Activated CD4-positive, alpha-beta memory T cell treated with anti-CD3 and anti-CD28 coated beads for 36 hours (primary cell): ENCODE measurements around the gene ACBD7. TPM values are rescaled to one million over a fixed set of nuclear protein-coding genes. Genes with fewer than 3 reads are reported as not detected.

Source experiments
- CTCF ChIA-PET: fragments of 350-600 bp; sonication (Branson Sonifier 250); formaldehyde crosslinking; loops from one replicate; lab custom pipeline; 2021; ENCODE audit warnings: antibody characterized with exemption, inconsistent platforms; lab: Charles Lee
- POLR2A ChIA-PET: fragments of 350-600 bp; sonication (Branson Sonifier 250); formaldehyde crosslinking; loops from one replicate; lab custom pipeline; 2021; ENCODE audit warnings: antibody characterized with exemption; lab: Charles Lee
- DNase-seq: peaks from one replicate; pipeline ENCODE4 v3.0.0-alpha.2; 2020
- H3K27ac Mint-ChIP-seq: one replicate; pipeline ENCODE4 v1.8.0; 2021; ENCODE audit warnings: mixed read lengths
- H3K27me3 Mint-ChIP-seq: one replicate; pipeline ENCODE4 v1.8.0; 2021; ENCODE audit warnings: mixed read lengths
- H3K36me3 Mint-ChIP-seq: one replicate; pipeline ENCODE4 v1.8.0; 2021; ENCODE audit warnings: mixed read lengths
- H3K4me1 Mint-ChIP-seq: one replicate; pipeline ENCODE4 v1.8.0; 2021; ENCODE audit warnings: low read depth, mixed read lengths
- H3K4me3 Mint-ChIP-seq: one replicate; pipeline ENCODE4 v1.8.0; 2021; ENCODE audit warnings: mild to moderate bottlenecking, mixed read lengths
- H3K9me3 Mint-ChIP-seq: one replicate; pipeline ENCODE4 v1.8.0; 2021; ENCODE audit warnings: mixed read lengths
- intact Hi-C: fragments of 100-400 bp; cut with micrococcal nuclease; formaldehyde crosslinking; loops from one replicate; pipeline ENCODE4 v1.15.1; 2023
- total RNA-seq, 2 experiments: library from RNA; stranded (reverse); gene quantifications; one replicate each; pipeline ENCODE4 v1.2.3, GENCODE V29; 2021

Gene ACBD7
- total RNA-seq, 2 experiments from 2014 or later = 1.7 to 1.9 TPM

DNA sequence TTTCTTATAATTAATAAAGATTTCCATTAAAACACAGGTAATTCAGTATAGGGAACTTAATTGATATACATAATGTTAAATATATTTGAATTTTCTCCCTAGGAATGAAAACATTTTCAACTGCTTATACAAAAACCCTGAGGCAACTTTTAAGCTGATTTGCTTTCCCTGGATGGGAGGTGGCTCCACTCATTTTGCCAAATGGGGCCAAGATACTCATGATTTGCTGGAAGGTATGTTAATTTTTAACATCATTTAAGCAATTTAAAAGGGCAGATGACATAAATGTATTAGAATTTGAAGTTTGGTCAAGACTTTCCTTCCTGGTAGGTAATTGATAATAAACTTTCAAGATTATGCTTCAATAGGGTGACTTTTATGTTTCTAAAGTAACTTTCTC, 39.0 kb downstream of the ACBD7 start:
- H3K4me3 Mint-ChIP-seq = no peak overlapping the region
- peaks cover 10% of the 10 kb centered on the region for H3K4me1 Mint-ChIP-seq
- H3K27ac Mint-ChIP-seq = no peak overlapping the region
- no peaks in the 10 kb centered on the region for H3K36me3 Mint-ChIP-seq
- ChIA-PET CTCF (interaction anchor here (0.7 kb wide), 1 partner anchor 77 kb away, joined by 3 read pairs; no protein-coding TSS in a partner anchor), POLR2A (no interaction called here)
- DNase-seq = no peak
- no peaks in the 10 kb centered on the region for H3K27me3 Mint-ChIP-seq
- H3K9me3 Mint-ChIP-seq = no peaks in the 10 kb centered on the region
- intact Hi-C loops = no loop called here

DNA sequence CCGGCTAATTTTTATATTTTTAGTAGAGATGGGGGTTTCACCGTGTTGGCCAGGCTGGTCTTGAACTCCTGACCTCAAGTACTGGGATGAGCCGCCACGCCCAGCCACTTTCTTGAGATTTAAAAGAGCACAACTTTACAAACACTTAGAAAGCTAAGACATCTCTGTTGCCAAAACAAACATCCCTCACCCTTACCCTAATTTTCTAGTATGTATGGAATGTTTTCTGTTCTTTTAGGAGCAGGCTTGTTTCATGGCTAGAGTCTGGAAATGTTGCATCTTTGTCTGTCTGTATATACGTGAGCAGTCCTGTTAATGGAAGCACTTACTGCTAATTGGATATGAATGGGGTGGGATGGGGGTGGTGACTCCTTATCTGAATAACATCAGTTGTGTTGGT, 42.0 kb downstream of the ACBD7 start:
- no peak for DNase-seq
- H3K27ac Mint-ChIP-seq = no peak overlapping the region
- POLR2A ChIA-PET = no interaction called here
- H3K36me3 Mint-ChIP-seq = no peaks in the 10 kb centered on the region
- H3K9me3 Mint-ChIP-seq = no peaks in the 10 kb centered on the region
- intact Hi-C loops = no loop called here
- no peak overlapping the region for H3K4me3 Mint-ChIP-seq
- H3K4me1 Mint-ChIP-seq = peaks cover 12% of the 10 kb centered on the region
- CTCF ChIA-PET = no interaction called here
- no peaks in the 10 kb centered on the region for H3K27me3 Mint-ChIP-seq

GRCh38 chr10:15045380-15045779, 43.2 kb downstream of the ACBD7 start:
- DNase-seq = no peak
- no peaks in the 10 kb centered on the region for H3K9me3 Mint-ChIP-seq
- no peak overlapping the region for H3K27ac Mint-ChIP-seq
- intact Hi-C loops = no loop called here
- no peaks in the 10 kb centered on the region for H3K27me3 Mint-ChIP-seq
- peaks cover 12% of the 10 kb centered on the region for H3K4me1 Mint-ChIP-seq
- no peaks in the 10 kb centered on the region for H3K36me3 Mint-ChIP-seq
- POLR2A ChIA-PET = no interaction called here
- CTCF ChIA-PET = no interaction called here
- no peak overlapping the region for H3K4me3 Mint-ChIP-seq

DNA sequence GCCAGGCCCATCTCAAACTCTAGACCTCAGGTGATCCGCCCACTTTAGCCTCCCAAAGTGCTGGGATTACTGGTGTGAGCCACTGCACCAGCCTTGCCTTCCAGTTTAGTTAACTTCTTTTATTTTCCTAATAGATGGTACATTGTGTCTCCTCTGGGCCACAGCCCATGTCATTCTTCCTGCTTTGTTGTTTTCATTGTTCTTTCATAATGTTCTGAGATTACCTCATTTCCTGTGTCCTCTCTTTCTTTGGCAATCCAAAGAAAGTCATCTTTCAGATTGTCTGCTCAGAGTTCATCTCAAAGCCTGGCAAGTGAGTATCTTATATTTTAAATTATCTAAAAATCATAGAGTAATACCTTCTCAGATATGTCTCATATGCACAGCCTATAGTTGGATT, 44.9 kb downstream of the ACBD7 start, which contains the start of gene OLAH:
TSS of gene OLAH (plus strand) at position 270 of the 400 bp plus-strand sequence. CDS start 3,346 bp downstream, outside the sequence.
- POLR2A ChIA-PET = no interaction called here
- no peak within 1 kb of the TSS for H3K27ac Mint-ChIP-seq
- DNase-seq = no peak
- H3K9me3 Mint-ChIP-seq = no peaks in the 10 kb centered on the region
- H3K27me3 Mint-ChIP-seq = no peaks in the 10 kb centered on the region
- peaks cover 12% of the 10 kb centered on the region for H3K4me1 Mint-ChIP-seq
- intact Hi-C loops = no loop called here
- no peaks in the 10 kb centered on the region for H3K36me3 Mint-ChIP-seq
- H3K4me3 Mint-ChIP-seq = no peak within 1 kb of the TSS
- CTCF ChIA-PET = no interaction called here

DNA sequence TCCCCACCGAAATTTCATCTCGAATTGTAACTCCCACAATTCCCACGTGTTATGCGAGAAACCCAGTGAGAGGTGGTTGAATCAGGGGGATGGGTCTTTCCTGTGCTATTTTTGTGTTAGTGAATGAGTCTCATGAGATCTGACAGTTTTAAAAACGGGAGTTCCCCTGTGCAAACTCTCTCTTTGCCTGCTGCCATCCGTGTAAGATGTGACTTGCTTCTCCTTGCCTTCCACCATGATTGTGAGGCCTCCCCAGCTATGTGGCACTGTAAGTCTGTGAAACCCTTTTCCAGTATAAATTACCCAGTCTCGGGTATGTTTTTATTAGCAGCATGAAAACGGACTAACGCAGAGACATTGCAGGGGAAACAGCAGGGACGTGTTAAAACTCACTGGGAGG, 50.2 kb downstream of the ACBD7 start:
- ChIA-PET POLR2A (no interaction called here), CTCF (no interaction called here)
- Mint-ChIP-seq H3K27me3 (no peaks in the 10 kb centered on the region), H3K9me3 (no peaks in the 10 kb centered on the region), H3K4me3 (no peak overlapping the region), H3K36me3 (no peaks in the 10 kb centered on the region), H3K27ac (no peak overlapping the region), H3K4me1 (no peaks in the 10 kb centered on the region)
- DNase-seq = no peak
- intact Hi-C loops = no loop called here

- POLR2A ChIA-PET = no interaction called here
- no peaks in the 10 kb centered on the region for H3K4me1 Mint-ChIP-seq
- no peaks in the 10 kb centered on the region for H3K9me3 Mint-ChIP-seq
- H3K4me3 Mint-ChIP-seq = no peak overlapping the region
- DNase-seq = no peak
- CTCF ChIA-PET = no interaction called here
- no peaks in the 10 kb centered on the region for H3K36me3 Mint-ChIP-seq
- H3K27me3 Mint-ChIP-seq = no peaks in the 10 kb centered on the region
- no peak overlapping the region for H3K27ac Mint-ChIP-seq
- intact Hi-C loops = no loop called here
Observed at GRCh38 chr10:15037691-15038090, 50.9 kb downstream of the ACBD7 start.

DNA sequence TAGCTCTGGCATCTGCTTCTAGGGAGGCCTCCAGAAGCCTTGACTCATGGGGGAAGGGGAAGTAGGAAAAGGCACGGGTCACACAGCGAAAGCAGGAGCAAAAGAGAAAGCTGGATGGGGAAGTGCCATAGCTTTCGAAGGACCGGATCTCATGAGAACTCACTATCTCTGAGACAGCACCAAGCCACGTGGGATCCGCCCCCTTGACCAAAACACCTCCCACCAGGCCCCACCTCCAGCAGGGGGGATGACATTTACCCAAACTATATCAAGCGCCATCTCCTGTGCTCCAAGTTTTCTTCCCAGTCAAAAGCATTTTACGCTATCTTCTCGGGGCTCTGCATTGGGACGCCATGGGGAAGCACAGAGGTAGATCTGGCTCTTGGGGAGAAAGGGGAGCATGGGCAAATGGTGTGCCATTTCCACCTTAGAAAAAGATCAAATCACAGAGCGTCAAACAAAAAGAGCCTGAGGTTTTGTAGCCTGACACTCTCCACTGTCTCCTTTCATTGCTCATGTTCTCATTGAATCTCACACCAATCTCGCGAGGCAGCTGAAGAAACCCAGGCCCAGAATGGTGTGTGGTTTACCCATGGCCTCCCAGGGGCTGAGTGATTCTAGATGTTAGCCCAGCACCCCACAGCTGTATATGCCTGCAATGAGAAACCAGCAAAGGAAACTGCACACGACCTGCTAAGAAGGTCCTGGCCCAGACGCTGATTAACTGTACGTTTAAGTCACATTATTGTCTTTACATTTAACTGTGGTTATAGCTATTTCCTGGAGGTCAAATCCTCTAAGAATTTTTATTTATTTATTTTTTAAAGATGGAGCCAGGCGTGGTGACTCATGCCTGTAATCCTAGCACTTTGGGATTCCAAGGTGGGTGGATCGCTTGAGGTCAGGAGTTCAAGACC, 52.9 kb downstream of the ACBD7 start:
- intact Hi-C loops = no loop called here
- H3K27ac Mint-ChIP-seq = no peak overlapping the region
- H3K36me3 Mint-ChIP-seq = no peaks in the 10 kb centered on the region
- no peaks in the 10 kb centered on the region for H3K27me3 Mint-ChIP-seq
- no peak overlapping the region for H3K4me3 Mint-ChIP-seq
- no peak for DNase-seq
- H3K4me1 Mint-ChIP-seq = no peaks in the 10 kb centered on the region
- ChIA-PET CTCF (no interaction called here), POLR2A (no interaction called here)
- no peaks in the 10 kb centered on the region for H3K9me3 Mint-ChIP-seq

GRCh38 chr10:15027741-15028140, 60.8 kb downstream of the ACBD7 start:
- H3K9me3 Mint-ChIP-seq = no peaks in the 10 kb centered on the region
- peaks cover 2% of the 10 kb centered on the region for H3K27me3 Mint-ChIP-seq
- H3K27ac Mint-ChIP-seq = no peak overlapping the region
- intact Hi-C loops = no loop called here
- H3K4me1 Mint-ChIP-seq = no peaks in the 10 kb centered on the region
- no peaks in the 10 kb centered on the region for H3K36me3 Mint-ChIP-seq
- no peak overlapping the region for H3K4me3 Mint-ChIP-seq
- POLR2A ChIA-PET = no interaction called here
- CTCF ChIA-PET = no interaction called here
- DNase-seq = no peak

Other genes starting within 250 kb of the ACBD7 start
- 10 to 100 TPM; 38.7 to 39.8 TPM for gene SUV39H2, start 209.9 kb downstream of the ACBD7 start, total RNA-seq
- 10 to 100 TPM; 17.2 to 18.3 TPM for gene DCLRE1C, start 134.7 kb downstream of the ACBD7 start, total RNA-seq
- gene MEIG1, start 129.4 kb downstream of the ACBD7 start, total RNA-seq = 1 to 10 TPM in 1 of 2 experiments, under 1 TPM in 1; 0.95 to 1.4 TPM
- under 1 TPM; 0.31 to 0.34 TPM for gene OLAH, start 44.8 kb downstream of the ACBD7 start, total RNA-seq
- gene RPP38, start 8.6 kb upstream of the ACBD7 start, total RNA-seq = 10 to 100 TPM; 18.3 to 19.2 TPM
- 10 to 100 TPM; 21.8 to 22.1 TPM for gene NMT2, start 79.9 kb upstream of the ACBD7 start, total RNA-seq